ENCODE data around the gene KIF17.

Gene KIF17

GRCh38 chr1:20640183-20640597, 77.6 kb downstream of the KIF17 start:
- peaks cover 6% of the 10 kb centered on the region; the same call in 1 of the 2 replicates for H3K36me3 ChIP-seq (ENCODE audit: insufficient read depth, low read length)
- H3K27ac ChIP-seq (ENCODE audit: low read depth, low read length), result no peak overlapping the region
- H3K4me1 ChIP-seq (ENCODE audit: control insufficient read depth, insufficient read depth, low read length, unreplicated experiment), result no peaks in the 10 kb centered on the region
- H3K4me3 ChIP-seq (ENCODE audit: low read depth, low read length), result no peak overlapping the region
- H3K79me2 ChIP-seq (ENCODE audit: control insufficient read depth, insufficient read depth, low read length, unreplicated experiment), result no peaks in the 10 kb centered on the region
- no peak overlapping the region for H2AFZ ChIP-seq (ENCODE audit: low read length, unreplicated experiment)
- H3K27me3 ChIP-seq (ENCODE audit: insufficient read depth, low read length), result no peaks in the 10 kb centered on the region

- H3K27me3 ChIP-seq (ENCODE audit: insufficient read depth, low read length), result no peaks in the 10 kb centered on the region
- no peak overlapping the region for H3K27ac ChIP-seq (ENCODE audit: low read depth, low read length)
- H3K79me2 ChIP-seq (ENCODE audit: control insufficient read depth, insufficient read depth, low read length, unreplicated experiment), result peaks cover 3% of the 10 kb centered on the region
- H3K4me3 ChIP-seq (ENCODE audit: low read depth, low read length), result no peak overlapping the region
- peaks cover 6% of the 10 kb centered on the region; the same call in 1 of the 2 replicates for H3K36me3 ChIP-seq (ENCODE audit: insufficient read depth, low read length)
- peaks cover 9% of the 10 kb centered on the region for H3K4me1 ChIP-seq (ENCODE audit: control insufficient read depth, insufficient read depth, low read length, unreplicated experiment)
- H2AFZ ChIP-seq (ENCODE audit: low read length, unreplicated experiment), result no peak overlapping the region
Measured at GRCh38 chr1:20636785-20637347, 80.9 kb downstream of the KIF17 start.

- peak overlapping the region; percentile 64 for H2AFZ ChIP-seq (ENCODE audit: low read length, unreplicated experiment)
- peaks cover 3% of the 10 kb centered on the region for H3K79me2 ChIP-seq (ENCODE audit: control insufficient read depth, insufficient read depth, low read length, unreplicated experiment)
- H3K4me1 ChIP-seq (ENCODE audit: control insufficient read depth, insufficient read depth, low read length, unreplicated experiment), result peaks cover 9% of the 10 kb centered on the region
- H3K27me3 ChIP-seq (ENCODE audit: insufficient read depth, low read length), result no peaks in the 10 kb centered on the region
- peak overlapping the region; percentile 89 for H3K4me3 ChIP-seq (ENCODE audit: low read depth, low read length)
- 0 out of 2 replicates have a peak, but pooled peaks cover 3% of the 10 kb centered on the region for H3K36me3 ChIP-seq (ENCODE audit: insufficient read depth, low read length)
- H3K27ac ChIP-seq (ENCODE audit: low read depth, low read length), result no peak overlapping the region
Measured at GRCh38 chr1:20634594-20635084, 83.2 kb downstream of the KIF17 start.

GRCh38 chr1:20634065-20634593, 83.7 kb downstream of the KIF17 start:
- H3K27ac ChIP-seq (ENCODE audit: low read depth, low read length), result no peak overlapping the region
- peak overlapping the region; percentile 89 for H3K4me3 ChIP-seq (ENCODE audit: low read depth, low read length)
- H3K79me2 ChIP-seq (ENCODE audit: control insufficient read depth, insufficient read depth, low read length, unreplicated experiment), result peaks cover 3% of the 10 kb centered on the region
- H2AFZ ChIP-seq (ENCODE audit: low read length, unreplicated experiment), result peak overlapping the region; percentile 64
- 0 out of 2 replicates have a peak, but pooled peaks cover 3% of the 10 kb centered on the region for H3K36me3 ChIP-seq (ENCODE audit: insufficient read depth, low read length)
- no peaks in the 10 kb centered on the region for H3K27me3 ChIP-seq (ENCODE audit: insufficient read depth, low read length)
- peaks cover 9% of the 10 kb centered on the region for H3K4me1 ChIP-seq (ENCODE audit: control insufficient read depth, insufficient read depth, low read length, unreplicated experiment)

- peaks cover 9% of the 10 kb centered on the region for H3K4me1 ChIP-seq (ENCODE audit: control insufficient read depth, insufficient read depth, low read length, unreplicated experiment)
- H3K36me3 ChIP-seq (ENCODE audit: insufficient read depth, low read length), result no peaks in the 10 kb centered on the region
- H3K27ac ChIP-seq (ENCODE audit: low read depth, low read length), result peak within 1 kb of the TSS; percentile 12; the same call in 1 of the 2 replicates
- H3K79me2 ChIP-seq (ENCODE audit: control insufficient read depth, insufficient read depth, low read length, unreplicated experiment), result peaks cover 3% of the 10 kb centered on the region
- H3K4me3 ChIP-seq (ENCODE audit: low read depth, low read length), result peak within 1 kb of the TSS; percentile 89
- no peaks in the 10 kb centered on the region for H3K27me3 ChIP-seq (ENCODE audit: insufficient read depth, low read length)
- peak within 1 kb of the TSS; percentile 89 for H2AFZ ChIP-seq (ENCODE audit: low read length, unreplicated experiment)
Measured at GRCh38 chr1:20633190-20634064, 84.4 kb downstream of the KIF17 start, which contains the start of gene PINK1. Gene PINK1 (plus strand): TSS chr1:20633458. CDS start chr1:20633549, 91 bp downstream.

GRCh38 chr1:20632386-20632785, 85.4 kb downstream of the KIF17 start:
- no peak overlapping the region for H3K4me3 ChIP-seq (ENCODE audit: low read depth, low read length)
- peaks cover 9% of the 10 kb centered on the region for H3K4me1 ChIP-seq (ENCODE audit: control insufficient read depth, insufficient read depth, low read length, unreplicated experiment)
- H3K27ac ChIP-seq (ENCODE audit: low read depth, low read length), result no peak overlapping the region
- H3K36me3 ChIP-seq (ENCODE audit: insufficient read depth, low read length), result no peaks in the 10 kb centered on the region
- H3K27me3 ChIP-seq (ENCODE audit: insufficient read depth, low read length), result no peaks in the 10 kb centered on the region
- H3K79me2 ChIP-seq (ENCODE audit: control insufficient read depth, insufficient read depth, low read length, unreplicated experiment), result peaks cover 3% of the 10 kb centered on the region
- no peak overlapping the region for H2AFZ ChIP-seq (ENCODE audit: low read length, unreplicated experiment)

- no peak overlapping the region for H3K27ac ChIP-seq (ENCODE audit: low read depth, low read length)
- H3K79me2 ChIP-seq (ENCODE audit: control insufficient read depth, insufficient read depth, low read length, unreplicated experiment), result peaks cover 3% of the 10 kb centered on the region
- H3K4me3 ChIP-seq (ENCODE audit: low read depth, low read length), result no peak overlapping the region
- H3K4me1 ChIP-seq (ENCODE audit: control insufficient read depth, insufficient read depth, low read length, unreplicated experiment), result peaks cover 9% of the 10 kb centered on the region
- H3K27me3 ChIP-seq (ENCODE audit: insufficient read depth, low read length), result no peaks in the 10 kb centered on the region
- no peaks in the 10 kb centered on the region for H3K36me3 ChIP-seq (ENCODE audit: insufficient read depth, low read length)
- no peak overlapping the region for H2AFZ ChIP-seq (ENCODE audit: low read length, unreplicated experiment)
Measured at GRCh38 chr1:20630729-20631128, 87.1 kb downstream of the KIF17 start.

- H3K27ac ChIP-seq (ENCODE audit: low read depth, low read length), result no peak overlapping the region
- H3K36me3 ChIP-seq (ENCODE audit: insufficient read depth, low read length), result no peaks in the 10 kb centered on the region
- H3K27me3 ChIP-seq (ENCODE audit: insufficient read depth, low read length), result no peaks in the 10 kb centered on the region
- H3K79me2 ChIP-seq (ENCODE audit: control insufficient read depth, insufficient read depth, low read length, unreplicated experiment), result no peaks in the 10 kb centered on the region
- no peak overlapping the region for H3K4me3 ChIP-seq (ENCODE audit: low read depth, low read length)
- no peak overlapping the region for H2AFZ ChIP-seq (ENCODE audit: low read length, unreplicated experiment)
- no peaks in the 10 kb centered on the region for H3K4me1 ChIP-seq (ENCODE audit: control insufficient read depth, insufficient read depth, low read length, unreplicated experiment)
Measured at GRCh38 chr1:20626524-20626923, 91.3 kb downstream of the KIF17 start.

GRCh38 chr1:20626098-20626427, 91.7 kb downstream of the KIF17 start:
- Histone ChIP-seq H3K79me2 (ENCODE audit: control insufficient read depth, insufficient read depth, low read length, unreplicated experiment) (no peaks in the 10 kb centered on the region), H2AFZ (ENCODE audit: low read length, unreplicated experiment) (no peak overlapping the region), H3K4me1 (ENCODE audit: control insufficient read depth, insufficient read depth, low read length, unreplicated experiment) (no peaks in the 10 kb centered on the region), H3K27me3 (ENCODE audit: insufficient read depth, low read length) (no peaks in the 10 kb centered on the region), H3K36me3 (ENCODE audit: insufficient read depth, low read length) (no peaks in the 10 kb centered on the region), H3K27ac (ENCODE audit: low read depth, low read length) (no peak overlapping the region), H3K4me3 (ENCODE audit: low read depth, low read length) (no peak overlapping the region)

- Histone ChIP-seq H3K4me1 (ENCODE audit: control insufficient read depth, insufficient read depth, low read length, unreplicated experiment) (no peaks in the 10 kb centered on the region), H3K36me3 (ENCODE audit: insufficient read depth, low read length) (no peaks in the 10 kb centered on the region), H2AFZ (ENCODE audit: low read length, unreplicated experiment) (no peak overlapping the region), H3K27me3 (ENCODE audit: insufficient read depth, low read length) (no peaks in the 10 kb centered on the region), H3K79me2 (ENCODE audit: control insufficient read depth, insufficient read depth, low read length, unreplicated experiment) (no peaks in the 10 kb centered on the region), H3K27ac (ENCODE audit: low read depth, low read length) (no peak overlapping the region), H3K4me3 (ENCODE audit: low read depth, low read length) (no peak overlapping the region)
Measured at GRCh38 chr1:20625176-20626097, 92.4 kb downstream of the KIF17 start.

All from ACC112 (cell line).